NAMALWA (cell line): ENCODE data around the gene ZNF521.

ENCODE experiments used
- DNase-seq: peaks from one replicate; pipeline ENCODE4 v3.0.0-alpha.2; 2015; ENCODE audit warnings: low spot score

The ZNF521 gene

DNA sequence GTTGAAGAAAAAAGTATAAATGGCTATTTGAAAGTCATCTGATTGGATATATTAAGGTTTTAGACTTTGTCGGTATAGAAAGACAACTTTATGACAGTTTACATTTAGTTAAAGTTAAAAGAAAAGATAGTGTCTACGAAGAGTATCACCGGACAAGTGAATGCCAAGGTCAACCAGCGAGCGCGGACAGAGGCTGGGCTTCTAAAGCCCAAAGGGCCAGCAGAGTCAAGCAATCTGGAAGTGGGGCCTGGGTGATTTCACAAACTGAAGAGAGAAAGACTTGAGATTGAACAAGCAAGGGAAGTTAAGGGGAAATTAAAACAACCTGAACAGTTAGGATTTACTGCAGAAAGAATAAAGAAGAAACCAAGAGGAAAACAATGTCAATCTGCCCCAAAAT lies 16.3 kb downstream of the ZNF521 start:
- no peak for DNase-seq

DNA sequence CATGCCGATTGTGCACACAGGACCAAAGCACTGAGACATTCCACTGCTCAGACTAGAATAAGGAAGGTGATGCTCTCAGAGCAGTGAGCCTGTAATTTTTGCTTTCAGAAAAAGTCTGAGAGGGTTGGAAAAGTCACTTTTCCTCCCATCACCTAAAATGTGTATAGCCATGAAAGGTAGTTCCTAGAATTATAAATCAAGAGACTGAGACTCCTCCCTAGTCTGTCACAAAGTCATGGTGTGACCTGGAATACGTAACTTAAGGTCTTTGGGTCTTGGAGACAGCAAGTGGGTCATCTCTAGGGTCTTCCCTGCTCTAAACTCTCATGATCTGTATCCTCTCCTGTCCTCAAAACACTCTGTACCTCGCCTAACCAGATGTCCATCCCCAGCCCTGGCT lies 16.9 kb downstream of the ZNF521 start:
- DNase-seq = no peak

DNA sequence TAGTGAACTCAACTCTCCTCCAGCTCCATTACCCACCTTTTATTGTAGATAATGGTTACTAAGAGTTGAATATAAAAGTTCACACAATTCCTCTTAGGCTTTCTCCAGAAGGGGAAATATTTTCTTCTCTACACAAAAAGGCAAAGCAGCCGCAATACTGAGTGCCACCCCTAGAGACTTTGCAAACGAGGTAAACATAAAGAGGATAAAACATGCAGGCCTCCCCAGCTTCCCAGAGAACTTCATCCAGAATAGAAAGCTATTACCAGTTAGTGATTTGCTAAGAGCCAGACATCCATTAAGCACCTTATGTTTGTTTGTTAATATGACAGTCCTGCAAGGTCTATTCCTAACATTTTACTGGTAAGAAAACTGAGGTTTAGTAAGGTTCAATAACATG lies 17.4 kb downstream of the ZNF521 start:
- DNase-seq = peak; percentile 17

DNA sequence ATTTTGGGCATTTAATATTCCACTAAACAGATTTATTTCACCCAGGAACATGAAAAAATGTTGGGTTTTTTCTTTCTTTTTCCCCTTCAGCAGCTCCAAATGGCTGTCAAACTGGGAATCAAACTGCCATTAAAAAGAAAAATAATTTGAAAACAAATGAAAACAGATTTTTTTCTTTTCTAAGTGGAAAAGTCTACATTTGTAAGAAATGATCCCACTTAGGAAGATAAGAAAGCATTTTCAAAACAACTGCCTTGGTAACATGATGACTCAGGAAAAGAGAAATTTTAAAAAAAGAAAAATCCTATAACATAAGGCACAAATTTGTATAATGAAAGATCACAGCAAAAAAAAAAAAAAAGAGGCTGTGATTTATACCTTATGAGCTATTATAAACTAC lies 20.0 kb downstream of the ZNF521 start:
- no peak for DNase-seq

GRCh38 chr18:25329783-25330182 lies 22.2 kb downstream of the ZNF521 start:
- DNase-seq = peak; percentile 5

DNA sequence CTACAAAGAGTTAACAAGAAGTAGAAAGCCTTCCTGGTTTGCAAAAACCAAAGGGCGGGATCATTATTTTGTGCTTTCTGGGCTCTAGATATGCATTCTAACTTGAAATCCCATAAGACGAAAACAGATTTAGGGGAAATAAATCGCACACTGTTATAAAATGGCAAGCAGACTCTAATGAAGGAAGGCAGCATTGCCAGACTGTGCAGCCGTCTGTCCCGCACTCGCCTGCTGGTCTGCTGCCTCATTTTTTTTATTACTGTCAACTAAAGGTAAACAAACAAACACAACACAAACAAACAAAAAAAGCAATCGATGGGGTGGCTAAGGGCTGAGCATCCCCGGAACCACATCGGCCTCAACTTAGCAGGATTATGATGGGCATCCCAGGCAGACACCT lies 24.4 kb downstream of the ZNF521 start:
- DNase-seq = no peak

DNA sequence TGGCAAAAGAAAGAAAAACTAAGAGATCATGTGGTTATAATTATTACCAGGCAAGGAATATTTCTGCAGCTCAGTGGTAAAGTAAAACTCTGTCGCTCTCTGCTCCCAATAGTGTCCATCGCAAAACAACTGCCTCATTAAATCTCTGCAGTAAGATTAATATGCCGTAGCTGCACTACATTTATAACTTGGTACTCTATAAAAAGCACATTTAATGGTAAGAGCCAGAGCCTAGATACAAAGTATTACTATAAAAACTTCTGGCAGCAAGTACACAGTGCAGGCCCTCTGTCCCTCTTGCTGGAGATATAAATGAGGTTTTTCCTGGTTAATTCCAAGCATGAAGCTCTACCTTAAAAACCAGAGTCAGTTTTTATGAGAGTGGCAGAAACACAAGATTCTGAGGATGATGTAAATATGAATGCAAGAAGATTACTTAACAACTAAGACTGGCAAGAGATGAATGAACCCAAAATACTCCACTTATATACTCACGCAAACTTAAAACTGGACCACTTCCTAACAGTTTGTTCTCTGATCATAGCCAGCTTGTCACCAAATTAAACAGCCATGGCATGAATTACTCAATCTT lies 25.5 kb downstream of the ZNF521 start:
- no peak for DNase-seq

- DNase-seq = no peak
These were observed 29.2 kb downstream of the ZNF521 start for GRCh38 chr18:25322806-25323205.

GRCh38 chr18:25316381-25317018 lies 35.5 kb downstream of the ZNF521 start:
- DNase-seq = no peak

DNA sequence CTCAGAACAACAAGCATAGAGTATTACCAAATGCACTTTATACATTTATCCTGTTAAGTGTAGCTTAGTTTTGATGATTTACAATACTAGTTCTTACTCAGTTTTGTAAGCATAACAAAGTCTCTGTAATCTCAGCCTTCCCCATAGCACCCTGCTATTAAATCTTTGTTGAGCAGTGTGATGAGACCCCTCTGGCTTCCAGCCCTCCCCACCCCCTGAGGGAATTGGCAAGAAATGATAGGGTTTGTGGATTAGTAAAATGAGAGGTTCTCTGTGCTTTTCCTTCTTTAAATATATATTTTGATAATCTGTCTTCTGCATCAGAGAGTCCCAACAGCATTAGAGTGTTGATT lies 37.2 kb downstream of the ZNF521 start:
- DNase-seq = no peak

- no peak for DNase-seq
These were observed 37.7 kb downstream of the ZNF521 start for GRCh38 chr18:25314151-25314837.

DNA sequence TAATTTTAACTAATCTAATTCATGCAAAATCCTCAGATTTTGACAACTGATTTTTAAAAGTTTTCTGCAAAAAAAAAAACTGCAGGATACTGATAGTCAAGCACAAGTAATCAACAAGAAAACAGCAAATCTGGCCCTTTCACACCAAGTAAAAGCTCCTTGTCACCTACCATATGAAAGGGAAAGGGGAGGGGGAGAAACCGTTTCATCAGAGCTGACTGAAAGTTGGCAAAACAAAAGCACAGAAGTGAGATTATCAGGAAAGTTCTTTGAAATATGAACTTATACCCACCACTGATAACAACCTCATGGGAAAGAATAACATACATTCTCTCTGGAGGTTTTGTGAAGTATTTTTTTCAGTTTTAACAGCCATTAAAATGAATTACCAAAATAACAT lies 38.7 kb downstream of the ZNF521 start:
- no peak for DNase-seq

- DNase-seq = peak; percentile 59
These were observed 41.9 kb downstream of the ZNF521 start for GRCh38 chr18:25310045-25310444.

DNA sequence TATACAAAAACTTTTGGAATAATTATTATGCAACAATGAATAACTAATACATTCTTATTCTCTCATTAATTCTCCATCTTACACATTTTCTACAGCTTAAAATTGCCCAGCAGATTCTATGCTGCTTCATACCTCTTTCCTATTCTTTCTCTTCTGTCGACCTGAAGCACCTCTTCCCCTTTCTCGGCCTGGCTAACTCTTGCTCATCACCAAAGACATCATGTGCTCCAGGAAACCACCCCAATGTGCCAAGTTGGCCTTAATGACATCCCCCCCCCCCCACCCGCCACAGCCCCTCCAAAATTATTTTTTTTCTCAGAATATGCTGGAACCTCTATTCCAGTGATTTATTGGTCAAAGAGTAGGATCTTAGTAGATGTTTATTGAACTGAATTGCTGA lies 43.6 kb downstream of the ZNF521 start:
- no peak for DNase-seq

DNA sequence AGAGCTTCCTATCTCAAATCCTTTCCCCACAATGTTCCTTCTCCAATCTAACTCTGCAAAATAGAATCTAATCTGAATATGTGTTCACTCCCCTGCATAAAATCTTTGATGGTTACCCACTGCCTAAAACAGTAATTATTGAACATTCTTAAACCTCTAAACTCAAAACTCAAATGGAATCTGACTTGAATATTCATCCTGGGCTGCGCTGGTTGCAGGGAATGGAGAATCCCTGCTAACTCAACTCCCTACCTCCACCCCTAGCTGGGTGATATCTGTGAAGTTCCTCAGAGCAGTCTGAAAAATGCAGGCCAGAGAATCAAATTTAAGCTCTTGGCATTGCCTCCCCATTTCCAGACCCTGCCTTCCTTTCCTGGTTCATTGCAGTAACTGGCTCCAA lies 44.8 kb downstream of the ZNF521 start:
- DNase-seq = no peak

- DNase-seq = no peak
These were observed 45.3 kb downstream of the ZNF521 start for GRCh38 chr18:25306671-25307070.

- no peak for DNase-seq
These were observed 46.4 kb downstream of the ZNF521 start for GRCh38 chr18:25305584-25305983.

DNA sequence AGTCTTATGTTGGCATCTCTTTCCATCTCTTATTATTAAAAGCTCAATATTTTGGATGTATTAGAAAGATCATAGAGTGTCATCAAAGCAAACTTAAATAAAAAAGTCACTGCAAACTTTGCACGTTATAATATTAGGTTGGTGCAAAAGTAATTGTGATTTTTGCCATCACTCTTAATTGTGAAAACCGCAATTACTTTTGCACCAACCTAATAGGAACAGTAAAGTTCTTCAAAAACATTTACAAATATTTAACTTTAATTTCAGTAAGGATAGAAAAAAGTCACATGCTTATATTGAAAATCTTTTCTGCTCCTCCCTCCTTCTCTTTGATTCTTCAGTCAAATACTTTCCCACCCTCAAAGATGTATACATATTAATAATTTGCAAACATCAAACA lies 51.5 kb downstream of the ZNF521 start:
- no peak for DNase-seq

GRCh38 chr18:25299426-25300300 lies 52.3 kb downstream of the ZNF521 start:
- no peak for DNase-seq

- DNase-seq = no peak
These were observed 53.1 kb downstream of the ZNF521 start for GRCh38 chr18:25298853-25299274.

DNA sequence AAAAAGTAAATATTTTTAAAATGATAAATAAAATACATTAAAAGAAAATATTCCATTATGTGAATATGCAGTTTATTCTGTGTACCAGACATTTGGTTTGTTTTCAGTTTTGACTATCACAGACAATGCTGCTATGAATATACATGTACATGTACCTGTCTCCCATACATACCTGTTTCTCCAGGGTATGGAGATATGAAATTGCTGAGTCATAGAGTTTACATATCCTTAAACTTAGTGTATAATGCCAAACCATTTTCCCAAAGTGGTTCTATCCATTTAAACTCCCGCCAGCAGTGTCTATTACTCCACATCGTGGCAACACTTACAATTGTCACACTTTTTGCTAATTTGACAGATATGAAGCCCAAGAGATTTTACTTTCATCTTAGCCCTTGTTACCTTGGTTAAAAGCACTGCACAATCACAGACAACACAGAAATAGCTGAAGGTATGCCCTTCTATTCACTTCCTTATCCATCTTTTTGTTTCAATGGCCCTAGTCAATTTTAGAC lies 56.3 kb downstream of the ZNF521 start:
- no peak for DNase-seq

GRCh38 chr18:25291150-25291549 lies 60.8 kb downstream of the ZNF521 start:
- no peak for DNase-seq
